GM19324 (cell line): ENCODE measurements around the gene NCKAP1.
"Not testable (repeated sequence)": the region's sequence is repeated elsewhere in the genome, so short reads cannot be mapped to it uniquely, and the experiment has no call there.

Source experiments
- ATAC-seq: cut with Tn5 transposase; IDR thresholded peaks from one replicate; pipeline ENCODE4 v1.9.1; 2021; ENCODE audit warnings: mild to moderate bottlenecking, moderate library complexity; ENCODE audit not compliant: unreplicated experiment, low FRiP score

The NCKAP1 gene

GRCh38 chr2:182914852-182915251, 123.4 kb downstream of the NCKAP1 start:
- ATAC-seq = peak; percentile 56

GRCh38 chr2:182913064-182913463, 125.2 kb downstream of the NCKAP1 start:
- ATAC-seq = no peak

GRCh38 chr2:182912518-182912915, 125.7 kb downstream of the NCKAP1 start:
- no peak for ATAC-seq

GRCh38 chr2:182911813-182912517, 126.3 kb downstream of the NCKAP1 start:
- no peak for ATAC-seq

GRCh38 chr2:182910965-182911364, 127.3 kb downstream of the NCKAP1 start:
- ATAC-seq = no peak

GRCh38 chr2:182907081-182907830, 131.0 kb downstream of the NCKAP1 start:
- no peak for ATAC-seq

- no peak for ATAC-seq
Measured at GRCh38 chr2:182906454-182906853, 131.8 kb downstream of the NCKAP1 start.

- no peak for ATAC-seq
Measured at GRCh38 chr2:182904844-182905243, 133.4 kb downstream of the NCKAP1 start.

- no peak for ATAC-seq
Measured at GRCh38 chr2:182903566-182903965, 134.7 kb downstream of the NCKAP1 start.

GRCh38 chr2:182901748-182902147, 136.5 kb downstream of the NCKAP1 start:
- no peak for ATAC-seq

GRCh38 chr2:182898718-182899117, 139.5 kb downstream of the NCKAP1 start:
- peak; percentile 55 for ATAC-seq

GRCh38 chr2:182897137-182897536, 141.1 kb downstream of the NCKAP1 start:
- no peak for ATAC-seq

- no peak for ATAC-seq
Measured at GRCh38 chr2:182895798-182896197, 142.5 kb downstream of the NCKAP1 start.

GRCh38 chr2:182895169-182895568, 143.1 kb downstream of the NCKAP1 start:
- ATAC-seq = no peak

- no peak for ATAC-seq
Measured at GRCh38 chr2:182894174-182894573, 144.1 kb downstream of the NCKAP1 start.

- ATAC-seq = no peak
Measured at GRCh38 chr2:182893666-182894065, 144.6 kb downstream of the NCKAP1 start.

GRCh38 chr2:182893035-182893434, 145.2 kb downstream of the NCKAP1 start:
- ATAC-seq = not testable (repeated sequence)

- no peak for ATAC-seq
Measured at GRCh38 chr2:182891611-182892010, 146.6 kb downstream of the NCKAP1 start.

- peak; percentile 40 for ATAC-seq
Measured at GRCh38 chr2:182890773-182891378, 147.4 kb downstream of the NCKAP1 start.

- no peak for ATAC-seq
Measured at GRCh38 chr2:182890305-182890704, 148.0 kb downstream of the NCKAP1 start.

GRCh38 chr2:182887753-182888415, 150.4 kb downstream of the NCKAP1 start:
- ATAC-seq = peak; percentile 81
